ENCODE results near the gene OR10A5. TPM values are rescaled to one million over a fixed set of nuclear protein-coding genes. Genes with fewer than 3 reads are reported as not detected.
"Not testable (repeated sequence)": the region's sequence is repeated elsewhere in the genome, so short reads cannot be mapped to it uniquely, and the experiment has no call there.

OR10A5 gene
- total and polyA plus RNA-seq, 2 donors from 2014 or later: not detected

DNA sequence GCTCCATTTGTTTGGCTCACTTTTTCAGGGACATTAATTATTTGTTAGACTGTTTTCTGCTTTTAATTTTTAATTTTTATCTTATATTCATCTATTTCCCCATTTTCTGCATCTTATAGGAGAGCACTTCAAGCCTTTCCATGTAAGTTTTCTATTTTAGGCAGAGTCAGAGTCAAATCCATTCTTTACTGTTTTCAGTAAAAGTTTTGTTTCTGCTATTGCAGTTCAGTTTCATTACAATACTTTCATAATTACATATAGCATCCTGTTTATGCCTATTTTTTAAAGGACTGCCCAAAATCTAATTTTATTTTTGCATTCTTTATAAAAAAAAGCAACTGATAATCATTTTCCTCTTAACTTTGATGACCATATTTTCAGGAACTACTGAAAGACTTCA lies 3.8 kb upstream of the OR10A5 start:
- no peaks in the 10 kb centered on the region for H3K36me3 ChIP-seq (ENCODE audit: control insufficient read depth in 2 of 3, insufficient read depth in 3 of 3, low read length in 3 of 3)
- H3K27me3 ChIP-seq (ENCODE audit: control insufficient read depth, insufficient read depth, low read length): no peaks in the 10 kb centered on the region
- H3K4me3 ChIP-seq (ENCODE audit: low read length in 3 of 3): no peak overlapping the region
- DNase-seq: no peak
- TF ChIP-seq, protein P1, sequence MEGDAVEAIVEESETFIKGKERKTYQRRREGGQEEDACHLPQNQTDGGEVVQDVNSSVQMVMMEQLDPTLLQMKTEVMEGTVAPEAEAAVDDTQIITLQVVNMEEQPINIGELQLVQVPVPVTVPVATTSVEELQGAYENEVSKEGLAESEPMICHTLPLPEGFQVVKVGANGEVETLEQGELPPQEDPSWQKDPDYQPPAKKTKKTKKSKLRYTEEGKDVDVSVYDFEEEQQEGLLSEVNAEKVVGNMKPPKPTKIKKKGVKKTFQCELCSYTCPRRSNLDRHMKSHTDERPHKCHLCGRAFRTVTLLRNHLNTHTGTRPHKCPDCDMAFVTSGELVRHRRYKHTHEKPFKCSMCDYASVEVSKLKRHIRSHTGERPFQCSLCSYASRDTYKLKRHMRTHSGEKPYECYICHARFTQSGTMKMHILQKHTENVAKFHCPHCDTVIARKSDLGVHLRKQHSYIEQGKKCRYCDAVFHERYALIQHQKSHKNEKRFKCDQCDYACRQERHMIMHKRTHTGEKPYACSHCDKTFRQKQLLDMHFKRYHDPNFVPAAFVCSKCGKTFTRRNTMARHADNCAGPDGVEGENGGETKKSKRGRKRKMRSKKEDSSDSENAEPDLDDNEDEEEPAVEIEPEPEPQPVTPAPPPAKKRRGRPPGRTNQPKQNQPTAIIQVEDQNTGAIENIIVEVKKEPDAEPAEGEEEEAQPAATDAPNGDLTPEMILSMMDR (IDR thresholded peaks at IDR 0.05; ENCODE audit: borderline replicate concordance, extremely low read depth, insufficient read depth): no peak
- H3K27ac ChIP-seq (ENCODE audit: low read depth in 2 of 2, low read length in 2 of 2): no peak overlapping the region
- FAIRE-seq: no peak
- H3K9me3 ChIP-seq (ENCODE audit: control insufficient read depth in 2 of 3, insufficient read depth in 1 of 3, low read length in 3 of 3): no peaks in the 10 kb centered on the region
- no peaks in the 10 kb centered on the region for H3K4me1 ChIP-seq (ENCODE audit: control insufficient read depth in 2 of 3, insufficient read depth in 2 of 3, low read depth in 1 of 3, low read length in 3 of 3)
- intact Hi-C loops (cut with DNase I): no loop called here
- no peak overlapping the region for H3K9ac ChIP-seq (ENCODE audit: low read length in 3 of 3)

DNA sequence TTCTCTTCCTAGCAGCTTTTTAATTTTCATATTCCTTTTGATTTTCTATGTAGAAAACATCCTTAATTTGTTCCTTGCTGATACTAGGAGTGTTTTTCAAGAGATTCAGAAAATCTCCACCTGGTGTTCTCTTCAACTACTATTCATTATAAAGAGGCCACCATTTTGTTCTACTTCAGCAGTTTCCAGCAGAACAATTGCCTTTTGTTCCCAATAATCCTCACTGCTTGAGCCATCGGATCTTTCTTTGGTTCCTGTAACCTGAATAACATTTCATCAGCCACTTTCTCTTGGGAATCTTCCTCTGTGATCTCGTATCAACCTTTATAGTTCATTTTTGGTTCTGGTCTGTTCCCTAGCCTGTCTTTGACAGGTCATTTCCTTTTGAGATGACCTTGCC lies 1.8 kb upstream of the OR10A5 start:
- Histone ChIP-seq H3K9me3 (ENCODE audit: control insufficient read depth in 2 of 3, insufficient read depth in 1 of 3, low read length in 3 of 3) (no peaks in the 10 kb centered on the region), H3K9ac (ENCODE audit: low read length in 3 of 3) (no peak overlapping the region), H3K27ac (ENCODE audit: low read depth in 2 of 2, low read length in 2 of 2) (no peak overlapping the region), H3K4me1 (ENCODE audit: control insufficient read depth in 2 of 3, insufficient read depth in 2 of 3, low read depth in 1 of 3, low read length in 3 of 3) (no peaks in the 10 kb centered on the region), H3K27me3 (ENCODE audit: control insufficient read depth, insufficient read depth, low read length) (no peaks in the 10 kb centered on the region), H3K4me3 (ENCODE audit: low read length in 3 of 3) (no peak overlapping the region), H3K36me3 (ENCODE audit: control insufficient read depth in 2 of 3, insufficient read depth in 3 of 3, low read length in 3 of 3) (no peaks in the 10 kb centered on the region)
- FAIRE-seq (no peak), DNase-seq (no peak)
- TF ChIP-seq, protein P1 (IDR thresholded peaks at IDR 0.05; ENCODE audit: borderline replicate concordance, extremely low read depth, insufficient read depth): no peak
- intact Hi-C loops (cut with DNase I): no loop called here

DNA sequence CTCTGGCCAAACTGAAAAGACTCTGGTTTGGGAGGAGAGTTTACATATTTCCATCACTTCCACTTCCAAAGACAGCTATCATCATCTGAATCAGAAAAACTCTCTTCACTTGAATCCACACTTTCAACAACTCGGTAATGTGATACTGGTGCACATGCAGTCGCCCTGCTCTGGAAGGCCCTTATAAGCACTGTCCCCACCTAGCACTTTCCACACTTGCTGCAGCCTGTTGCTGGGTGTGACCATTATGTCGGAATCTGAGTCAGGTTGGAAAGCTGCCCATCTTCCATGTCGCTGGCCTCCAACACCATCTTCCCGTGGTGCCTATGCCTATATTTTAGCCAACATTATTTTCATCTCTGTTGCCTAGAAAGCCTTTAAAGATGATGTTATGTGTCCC lies 1.1 kb upstream of the OR10A5 start:
- Histone ChIP-seq H3K4me3 (ENCODE audit: low read length in 3 of 3) (no peak overlapping the region), H3K9ac (ENCODE audit: low read length in 3 of 3) (no peak overlapping the region), H3K27ac (ENCODE audit: low read depth in 2 of 2, low read length in 2 of 2) (no peak overlapping the region), H3K27me3 (ENCODE audit: control insufficient read depth, insufficient read depth, low read length) (no peaks in the 10 kb centered on the region), H3K4me1 (ENCODE audit: control insufficient read depth in 2 of 3, insufficient read depth in 2 of 3, low read depth in 1 of 3, low read length in 3 of 3) (no peaks in the 10 kb centered on the region), H3K9me3 (ENCODE audit: control insufficient read depth in 2 of 3, insufficient read depth in 1 of 3, low read length in 3 of 3) (no peaks in the 10 kb centered on the region), H3K36me3 (ENCODE audit: control insufficient read depth in 2 of 3, insufficient read depth in 3 of 3, low read length in 3 of 3) (no peaks in the 10 kb centered on the region)
- TF ChIP-seq, protein P1 (IDR thresholded peaks at IDR 0.05; ENCODE audit: borderline replicate concordance, extremely low read depth, insufficient read depth): no peak
- FAIRE-seq: no peak
- DNase-seq: no peak
- intact Hi-C loops (cut with DNase I): no loop called here

DNA sequence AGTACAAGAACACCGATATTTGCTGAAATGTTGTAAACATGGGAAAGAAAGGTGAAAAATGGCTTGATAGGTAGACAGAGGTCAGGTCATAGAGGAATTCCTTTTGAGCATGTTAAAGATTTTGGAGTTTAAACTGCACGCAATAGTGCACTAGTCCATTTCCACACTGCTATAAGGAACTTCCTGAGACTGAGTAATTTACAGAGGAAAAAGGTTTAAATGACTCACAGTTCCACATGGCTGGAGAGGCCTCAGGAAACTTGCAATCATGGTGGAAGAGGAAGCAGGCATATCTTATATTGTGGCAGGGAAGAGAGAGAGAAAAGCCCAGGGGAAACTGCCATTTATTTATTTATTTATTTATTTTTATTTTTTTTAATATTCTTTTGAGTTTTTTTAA lies 5.0 kb downstream of the OR10A5 start:
- TF ChIP-seq, protein P1 (IDR thresholded peaks at IDR 0.05; ENCODE audit: borderline replicate concordance, extremely low read depth, insufficient read depth): no peak
- Histone ChIP-seq H3K27ac (ENCODE audit: low read depth in 2 of 2, low read length in 2 of 2) (no peak overlapping the region), H3K9me3 (ENCODE audit: control insufficient read depth in 2 of 3, insufficient read depth in 1 of 3, low read length in 3 of 3) (no peaks in the 10 kb centered on the region), H3K4me3 (ENCODE audit: low read length in 3 of 3) (no peak overlapping the region), H3K4me1 (ENCODE audit: control insufficient read depth in 2 of 3, insufficient read depth in 2 of 3, low read depth in 1 of 3, low read length in 3 of 3) (no peaks in the 10 kb centered on the region), H3K9ac (ENCODE audit: low read length in 3 of 3) (no peak overlapping the region), H3K36me3 (ENCODE audit: control insufficient read depth in 2 of 3, insufficient read depth in 3 of 3, low read length in 3 of 3) (no peaks in the 10 kb centered on the region), H3K27me3 (ENCODE audit: control insufficient read depth, insufficient read depth, low read length) (no peaks in the 10 kb centered on the region)
- DNase-seq (no peak), FAIRE-seq (no peak)
- intact Hi-C loops (cut with DNase I): no loop called here

DNA sequence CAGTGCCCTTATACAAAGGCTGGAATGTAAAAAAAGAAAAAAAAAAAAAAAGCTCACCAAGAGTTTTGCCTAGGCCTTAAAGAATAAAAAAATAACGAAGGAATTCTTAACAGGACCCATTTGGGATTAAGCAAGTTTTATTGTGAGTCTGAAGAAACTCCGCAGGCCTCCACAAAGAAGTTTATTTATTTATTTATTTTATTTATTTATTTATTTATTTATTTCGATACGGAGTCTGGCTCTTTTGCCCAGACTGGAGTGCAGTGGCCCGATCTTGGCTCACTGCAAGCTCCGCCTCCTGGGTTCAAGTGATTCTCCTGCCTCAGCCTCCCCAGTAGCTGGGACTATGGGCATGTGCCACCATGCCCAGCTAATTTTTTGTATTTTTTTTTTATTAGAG lies 9.3 kb downstream of the OR10A5 start:
- H3K9ac ChIP-seq (ENCODE audit: low read length in 3 of 3); H3K27me3 ChIP-seq (ENCODE audit: control insufficient read depth, insufficient read depth, low read length); intact Hi-C loops (cut with DNase I); H3K4me1 ChIP-seq (ENCODE audit: control insufficient read depth in 2 of 3, insufficient read depth in 2 of 3, low read depth in 1 of 3, low read length in 3 of 3); H3K9me3 ChIP-seq (ENCODE audit: control insufficient read depth in 2 of 3, insufficient read depth in 1 of 3, low read length in 3 of 3); DNase-seq; FAIRE-seq; H3K4me3 ChIP-seq (ENCODE audit: low read length in 3 of 3); H3K36me3 ChIP-seq (ENCODE audit: control insufficient read depth in 2 of 3, insufficient read depth in 3 of 3, low read length in 3 of 3); H3K27ac ChIP-seq (ENCODE audit: low read depth in 2 of 2, low read length in 2 of 2): not testable (repeated sequence)
